K562 (cell line): ENCODE data around the gene ARHGAP25.

Experiments used
- FOXP4 ChIP-seq: sonication (generic); formaldehyde crosslinking; IDR thresholded peaks from 2 replicates; pipeline ENCODE4 v1.8.0; 2022; ENCODE audit warnings: mild to moderate bottlenecking, missing genetic modification reagents, borderline replicate concordance
- GMEB1 ChIP-seq: fragments of 250-450 bp; sonication (Bioruptor Pico); IDR thresholded peaks from 2 replicates; pipeline ENCODE4 v1.4.0; 2020; ENCODE audit warnings: mild to moderate bottlenecking
- HDAC2 ChIP-seq: fragments of 450-650 bp; IDR thresholded peaks from 2 replicates; pipeline ENCODE4 v1.6.1; 2016; ENCODE audit warnings: mild to moderate bottlenecking
- KDM4B ChIP-seq, 2 experiments: fragments of 450-650 bp in 1 of 2; sonication (generic) in 1 of 2; IDR thresholded peaks; 2 replicates each; pipeline ENCODE4 v1.6.1; 2016 to 2017; ENCODE audit warnings: borderline replicate concordance in 2 of 2, antibody characterized with exemption in 1 of 2, low read depth in 1 of 2, mild to moderate bottlenecking in 1 of 2

GRCh38 chr2:68762100-68762499 is 27.5 kb downstream of the ARHGAP25 start:
- TF ChIP-seq KDM4B (IDR thresholded peaks at IDR 0.05; ENCODE audit: borderline replicate concordance in 2 of 2, low read depth in 1 of 2): no peak
- no peak for TF ChIP-seq HDAC2
- TF ChIP-seq FOXP4 (CRISPR knock-in tag): no peak
- no peak for TF ChIP-seq GMEB1 (CRISPR knock-in tag)
